SJCRH30 (cell line): ENCODE data around the gene PNPLA2. TPM values are rescaled to one million over a fixed set of nuclear protein-coding genes. Genes with fewer than 3 reads are reported as not detected.

Experiments
- DNase-seq, 2 experiments: peaks; one replicate each; pipeline ENCODE4 v3.0.0-alpha.2; 2015 to 2020
- H3K27ac ChIP-seq: fragments of 250-450 bp; sonication (Bioruptor Pico); 2 replicates; pipeline ENCODE4 v1.5.1; 2020; ENCODE audit warnings: mild to moderate bottlenecking, moderate library complexity
- H3K27me3 ChIP-seq: fragments of 250-450 bp; sonication (Bioruptor Pico); 2 replicates; pipeline ENCODE4 v1.5.1; 2020; ENCODE audit warnings: mild to moderate bottlenecking, moderate library complexity
- H3K36me3 ChIP-seq: fragments of 250-450 bp; sonication (Bioruptor Pico); 2 replicates; pipeline ENCODE4 v1.5.1; 2020; ENCODE audit warnings: mild to moderate bottlenecking, moderate library complexity
- H3K4me1 ChIP-seq: fragments of 250-450 bp; sonication (Bioruptor Pico); 2 replicates; pipeline ENCODE4 v1.5.1; 2020; ENCODE audit warnings: mild to moderate bottlenecking, moderate library complexity
- H3K4me3 ChIP-seq: fragments of 250-450 bp; sonication (Bioruptor Pico); 2 replicates; pipeline ENCODE4 v1.5.1; 2020; ENCODE audit warnings: mild to moderate bottlenecking, moderate library complexity
- H3K9me3 ChIP-seq: fragments of 250-450 bp; sonication (Bioruptor Pico); replicated peaks from 2 replicates; pipeline ENCODE4 v1.5.1; 2020; ENCODE audit warnings: mild to moderate bottlenecking, moderate library complexity
- total RNA-seq: library from RNA; depleted of rRNA; stranded (reverse); fragments of >200 nt; shearing (Covaris generic); gene quantifications from 2 replicates; pipeline ENCODE4 v1.2.3, GENCODE V29; 2014

PNPLA2 gene
- total RNA-seq, 1 experiment from 2014 or later = 19.6 TPM

DNA sequence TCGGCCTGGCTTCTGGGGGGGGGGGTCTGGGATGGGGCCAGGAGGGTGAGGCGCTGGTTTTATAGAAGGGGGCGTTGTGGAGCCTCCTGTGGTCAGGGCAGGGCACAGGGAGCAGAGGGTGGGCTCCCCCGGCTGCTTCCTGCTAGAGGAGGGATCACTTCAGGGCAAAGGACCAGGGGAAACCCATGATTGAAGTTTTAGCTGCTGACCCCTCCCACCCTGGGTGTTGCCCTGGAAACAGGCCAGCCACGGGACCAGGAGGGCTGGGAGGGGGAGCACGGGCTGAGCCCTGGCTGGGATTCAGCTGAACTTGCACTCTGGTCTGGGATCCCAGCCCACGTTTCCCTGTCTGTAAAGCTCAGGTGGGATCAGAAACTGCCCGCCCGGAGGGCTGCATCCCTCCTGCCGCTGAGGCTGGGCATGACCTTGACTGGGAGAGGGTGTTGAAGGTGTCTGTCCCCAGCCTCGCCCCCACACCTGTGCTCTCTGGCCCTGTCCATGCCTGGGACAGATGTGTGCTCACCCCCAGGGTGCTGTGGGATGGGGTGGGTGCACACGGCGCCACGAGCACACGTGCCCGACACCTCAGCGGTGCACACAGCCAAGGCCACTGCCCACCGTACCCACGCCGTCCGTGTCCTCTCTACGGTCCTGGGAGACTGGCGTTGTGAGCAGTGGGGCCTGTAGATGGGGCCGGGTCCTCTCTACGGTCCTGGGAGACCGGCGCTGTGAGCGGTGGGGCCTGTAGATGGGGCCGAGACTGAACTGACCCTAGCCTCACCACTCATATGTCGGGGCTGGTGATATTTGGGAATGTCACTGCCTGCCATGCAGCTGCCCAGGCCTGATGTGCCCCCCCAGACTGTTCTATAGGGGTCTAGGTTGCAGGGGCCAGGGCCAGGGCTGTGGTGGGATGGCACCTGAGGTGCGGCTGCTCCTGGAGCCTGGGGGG lies 26.3 kb downstream of the PNPLA2 start:
- H3K4me1 ChIP-seq = peaks cover 25% of the 10 kb centered on the region
- no peaks in the 10 kb centered on the region for H3K9me3 ChIP-seq
- peak overlapping the region; percentile 96 for H3K4me3 ChIP-seq
- DNase-seq = peak; percentile 84 to 91
- H3K36me3 ChIP-seq = peaks cover 16% of the 10 kb centered on the region
- peak overlapping the region; percentile 99 for H3K27ac ChIP-seq
- H3K27me3 ChIP-seq = no peaks in the 10 kb centered on the region

DNA sequence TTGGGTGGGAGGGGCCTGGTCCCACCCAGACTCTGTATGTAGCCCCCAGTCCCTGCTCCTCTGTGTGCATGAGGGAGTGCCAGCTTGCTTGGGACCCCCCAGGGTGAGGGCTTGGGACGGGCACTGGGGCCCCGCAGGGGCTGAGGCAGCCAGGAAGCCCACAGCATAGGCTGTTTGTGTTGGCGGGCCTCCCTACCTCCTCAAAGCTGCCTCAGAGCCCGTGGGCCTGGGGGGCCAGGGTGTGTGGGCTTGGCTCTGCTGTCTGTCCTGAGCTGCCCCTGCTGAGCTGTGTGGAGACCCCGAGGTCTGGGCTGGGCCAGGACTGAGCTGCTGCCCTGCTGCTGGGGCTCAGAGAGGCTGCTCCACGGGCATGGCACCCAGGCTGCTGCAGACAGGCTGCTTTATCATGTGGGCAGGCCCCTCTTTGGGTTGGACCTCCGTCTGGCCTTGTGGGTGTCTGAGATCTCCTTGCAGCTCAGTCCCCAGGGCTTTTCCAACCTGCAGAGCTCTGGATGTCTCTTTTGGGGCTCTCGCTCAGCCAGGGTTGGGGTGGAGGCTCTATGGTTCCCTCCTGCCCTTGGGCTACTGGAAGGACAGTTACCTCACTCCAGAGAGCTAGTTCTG lies 27.3 kb downstream of the PNPLA2 start:
- H3K4me3 ChIP-seq = no peak overlapping the region
- peaks cover 24% of the 10 kb centered on the region for H3K4me1 ChIP-seq
- H3K27ac ChIP-seq = no peak overlapping the region; the same call in 1 of the 2 replicates
- H3K9me3 ChIP-seq = no peaks in the 10 kb centered on the region
- peaks cover 6% of the 10 kb centered on the region for H3K36me3 ChIP-seq
- H3K27me3 ChIP-seq = no peaks in the 10 kb centered on the region
- peak in 1 of 2 experiments; percentile 48 for DNase-seq

DNA sequence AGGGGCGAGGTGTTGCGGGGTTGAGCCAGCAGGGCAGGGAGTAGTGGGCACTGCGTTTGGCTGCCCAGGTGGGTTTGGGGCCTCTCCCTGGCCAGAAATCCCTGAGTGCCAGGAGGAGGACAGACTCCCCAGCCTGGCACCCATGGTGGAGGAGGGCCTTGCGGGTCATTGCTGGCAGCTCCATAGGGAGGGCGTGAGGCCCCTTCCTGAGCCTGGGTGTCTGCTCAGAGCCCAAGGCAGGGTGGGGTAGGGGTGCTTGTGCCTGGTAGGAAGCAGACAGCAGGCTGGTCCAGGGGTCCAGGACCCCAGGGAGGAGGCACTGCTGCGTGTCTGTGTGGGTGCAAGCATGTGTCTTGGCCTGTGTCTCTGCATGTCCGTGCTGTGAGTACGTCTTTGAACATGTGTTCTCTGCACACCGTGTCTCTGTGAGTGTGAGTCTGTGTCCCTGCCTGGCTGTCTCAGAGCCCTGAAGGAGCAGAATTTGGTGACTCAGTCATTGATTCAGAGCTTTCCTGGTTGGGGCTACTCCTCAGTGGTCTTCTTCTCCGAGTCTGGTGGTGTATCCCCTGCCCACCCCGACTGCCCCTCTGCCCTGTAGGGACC lies 27.9 kb downstream of the PNPLA2 start:
- H3K4me1 ChIP-seq = peaks cover 20% of the 10 kb centered on the region
- H3K4me3 ChIP-seq = no peak overlapping the region
- H3K36me3 ChIP-seq = peaks cover 4% of the 10 kb centered on the region; the same call in 1 of the 2 replicates
- no peak overlapping the region for H3K27ac ChIP-seq
- DNase-seq = no peak
- no peaks in the 10 kb centered on the region for H3K27me3 ChIP-seq
- H3K9me3 ChIP-seq = no peaks in the 10 kb centered on the region

DNA sequence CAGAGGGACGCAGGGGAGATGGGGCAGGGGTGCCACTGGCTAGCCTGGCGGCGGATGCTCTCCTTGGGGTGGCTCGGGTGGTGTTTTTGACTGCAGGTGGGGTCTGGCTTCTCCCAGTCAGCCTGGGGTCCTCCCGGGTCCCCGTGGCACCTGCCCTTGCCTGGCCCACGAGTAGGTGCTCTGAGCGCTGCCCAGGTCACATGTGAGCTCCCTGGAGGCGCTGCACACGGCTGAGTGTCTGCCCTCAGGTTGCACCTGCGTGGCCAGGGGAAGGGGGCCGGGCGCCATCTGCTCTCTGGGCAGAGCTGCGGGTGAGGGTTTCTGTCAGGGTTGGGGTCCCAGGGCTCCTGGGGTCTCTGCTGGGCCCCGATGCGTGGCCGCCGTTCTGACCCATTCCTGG lies 29.2 kb downstream of the PNPLA2 start:
- no peaks in the 10 kb centered on the region for H3K27me3 ChIP-seq
- H3K36me3 ChIP-seq = peaks cover 4% of the 10 kb centered on the region; the same call in 1 of the 2 replicates
- no peak for DNase-seq
- H3K9me3 ChIP-seq = no peaks in the 10 kb centered on the region
- peaks cover 20% of the 10 kb centered on the region for H3K4me1 ChIP-seq
- no peak overlapping the region for H3K4me3 ChIP-seq
- no peak overlapping the region for H3K27ac ChIP-seq

DNA sequence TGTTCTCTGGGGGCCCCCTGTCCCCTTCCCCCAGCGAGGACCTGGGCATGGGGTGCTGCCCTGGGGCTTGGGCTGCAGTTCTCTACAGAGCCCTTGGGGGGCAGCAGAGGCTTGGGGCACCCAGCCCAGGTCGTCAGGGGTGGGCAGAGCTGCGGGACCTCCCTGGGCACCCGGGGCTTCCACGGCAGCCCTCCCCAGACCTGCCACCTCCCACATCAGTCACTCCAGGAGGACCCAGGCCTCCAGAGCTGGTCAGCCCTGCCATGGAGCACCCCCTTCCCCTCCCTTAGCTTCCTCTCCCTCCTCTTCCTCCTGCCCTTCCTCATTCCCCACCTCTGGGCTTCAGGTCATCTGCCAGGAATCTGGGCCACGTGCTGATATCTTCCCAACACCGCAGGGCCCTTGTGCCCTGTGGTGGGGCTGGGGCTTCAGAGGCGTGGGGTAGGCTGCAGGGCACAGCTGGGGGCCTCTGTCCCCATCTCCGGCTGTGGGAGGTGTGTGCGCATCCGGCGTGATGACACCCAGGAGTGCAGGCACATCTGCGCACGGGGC lies 29.7 kb downstream of the PNPLA2 start:
- DNase-seq = peak in 1 of 2 experiments; percentile 49
- Histone ChIP-seq H3K27ac (no peak overlapping the region), H3K4me3 (no peak overlapping the region), H3K36me3 (peaks cover 4% of the 10 kb centered on the region; the same call in 1 of the 2 replicates), H3K9me3 (no peaks in the 10 kb centered on the region), H3K4me1 (peaks cover 20% of the 10 kb centered on the region), H3K27me3 (no peaks in the 10 kb centered on the region)

DNA sequence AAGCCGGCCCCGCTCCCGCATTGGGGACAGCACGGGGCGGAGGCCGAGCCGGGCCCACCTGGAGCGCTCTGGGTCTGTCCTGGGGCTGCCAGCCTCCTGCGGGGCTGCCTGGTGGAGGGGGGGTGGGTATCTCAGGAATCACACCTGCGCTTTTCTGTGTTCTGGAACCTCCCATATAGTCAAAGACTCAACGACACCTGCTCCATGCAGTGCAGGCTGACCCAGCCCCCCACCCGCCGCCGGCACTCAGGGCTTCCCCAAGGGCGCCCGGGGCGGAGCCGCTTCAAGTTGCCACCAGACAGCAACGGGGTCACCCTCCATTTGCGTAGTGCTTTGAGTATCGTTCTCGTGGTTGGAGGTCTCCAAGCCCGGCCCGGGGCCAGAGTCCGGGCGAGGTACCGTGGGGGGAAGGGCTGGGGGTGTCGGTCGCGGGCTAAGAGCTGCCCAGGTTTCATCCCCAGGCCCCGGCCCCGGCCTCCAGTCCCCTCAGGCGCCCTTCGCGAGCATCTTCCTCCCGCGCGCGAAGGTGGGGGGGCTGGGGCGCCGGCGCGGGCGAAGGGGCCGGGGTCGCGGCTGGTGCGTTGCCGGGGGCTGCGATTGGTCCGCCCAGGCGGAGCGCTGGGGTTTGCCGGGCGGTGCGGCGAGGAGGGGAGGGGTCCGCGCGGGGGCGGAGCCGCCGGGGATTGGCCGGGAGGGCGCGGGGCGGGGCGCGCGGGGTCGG lies 30.6 kb downstream of the PNPLA2 start:
- H3K27me3 ChIP-seq = no peaks in the 10 kb centered on the region
- no peak overlapping the region for H3K27ac ChIP-seq
- no peak for DNase-seq
- no peak overlapping the region for H3K4me3 ChIP-seq
- no peaks in the 10 kb centered on the region for H3K9me3 ChIP-seq
- H3K36me3 ChIP-seq = peaks cover 4% of the 10 kb centered on the region; the same call in 1 of the 2 replicates
- peaks cover 16% of the 10 kb centered on the region for H3K4me1 ChIP-seq

DNA sequence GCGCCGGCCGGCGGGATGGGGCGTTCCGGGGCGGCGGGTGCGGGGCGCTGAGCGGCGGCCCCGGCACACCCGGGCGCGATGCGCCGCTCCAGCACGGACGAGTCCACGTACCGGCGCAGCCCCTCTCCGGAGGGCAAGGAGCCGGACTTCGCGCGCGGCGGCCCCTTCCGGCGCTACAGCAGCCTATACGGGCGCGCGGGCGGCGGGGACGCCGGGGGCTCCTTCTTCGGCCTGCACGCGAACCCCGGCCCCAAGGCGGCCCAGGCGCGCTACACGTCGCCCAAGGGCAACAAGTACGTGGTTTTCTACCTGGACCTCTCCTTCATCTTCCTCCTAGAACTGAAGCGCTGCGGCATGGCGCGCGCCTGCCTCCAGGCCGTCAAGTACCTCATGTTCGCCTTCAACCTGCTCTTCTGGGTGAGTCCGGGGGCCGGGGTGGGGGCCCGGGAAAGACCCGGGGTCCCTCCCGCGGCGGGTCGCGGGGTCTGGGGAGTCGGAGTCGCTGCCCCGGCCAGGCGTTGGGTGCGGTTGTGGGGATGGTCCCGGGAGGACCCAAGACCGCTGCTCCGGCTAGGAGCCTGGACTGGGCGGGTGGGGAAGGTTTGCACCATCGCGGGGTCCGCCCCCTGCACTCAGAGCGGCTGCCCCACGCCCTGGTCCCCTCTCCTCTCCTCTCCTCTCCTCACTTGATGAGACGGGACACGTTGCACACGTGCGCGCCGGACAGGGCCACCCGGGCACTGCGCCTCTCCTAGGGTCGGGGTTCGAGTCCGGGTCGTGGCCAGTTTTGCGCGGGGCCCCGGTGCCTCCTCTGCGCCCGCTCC lies 31.4 kb downstream of the PNPLA2 start:
- no peak for DNase-seq
- no peaks in the 10 kb centered on the region for H3K27me3 ChIP-seq
- H3K4me3 ChIP-seq = no peak overlapping the region
- H3K36me3 ChIP-seq = peaks cover 4% of the 10 kb centered on the region; the same call in 1 of the 2 replicates
- H3K9me3 ChIP-seq = no peaks in the 10 kb centered on the region
- no peak overlapping the region for H3K27ac ChIP-seq
- H3K4me1 ChIP-seq = peaks cover 11% of the 10 kb centered on the region

DNA sequence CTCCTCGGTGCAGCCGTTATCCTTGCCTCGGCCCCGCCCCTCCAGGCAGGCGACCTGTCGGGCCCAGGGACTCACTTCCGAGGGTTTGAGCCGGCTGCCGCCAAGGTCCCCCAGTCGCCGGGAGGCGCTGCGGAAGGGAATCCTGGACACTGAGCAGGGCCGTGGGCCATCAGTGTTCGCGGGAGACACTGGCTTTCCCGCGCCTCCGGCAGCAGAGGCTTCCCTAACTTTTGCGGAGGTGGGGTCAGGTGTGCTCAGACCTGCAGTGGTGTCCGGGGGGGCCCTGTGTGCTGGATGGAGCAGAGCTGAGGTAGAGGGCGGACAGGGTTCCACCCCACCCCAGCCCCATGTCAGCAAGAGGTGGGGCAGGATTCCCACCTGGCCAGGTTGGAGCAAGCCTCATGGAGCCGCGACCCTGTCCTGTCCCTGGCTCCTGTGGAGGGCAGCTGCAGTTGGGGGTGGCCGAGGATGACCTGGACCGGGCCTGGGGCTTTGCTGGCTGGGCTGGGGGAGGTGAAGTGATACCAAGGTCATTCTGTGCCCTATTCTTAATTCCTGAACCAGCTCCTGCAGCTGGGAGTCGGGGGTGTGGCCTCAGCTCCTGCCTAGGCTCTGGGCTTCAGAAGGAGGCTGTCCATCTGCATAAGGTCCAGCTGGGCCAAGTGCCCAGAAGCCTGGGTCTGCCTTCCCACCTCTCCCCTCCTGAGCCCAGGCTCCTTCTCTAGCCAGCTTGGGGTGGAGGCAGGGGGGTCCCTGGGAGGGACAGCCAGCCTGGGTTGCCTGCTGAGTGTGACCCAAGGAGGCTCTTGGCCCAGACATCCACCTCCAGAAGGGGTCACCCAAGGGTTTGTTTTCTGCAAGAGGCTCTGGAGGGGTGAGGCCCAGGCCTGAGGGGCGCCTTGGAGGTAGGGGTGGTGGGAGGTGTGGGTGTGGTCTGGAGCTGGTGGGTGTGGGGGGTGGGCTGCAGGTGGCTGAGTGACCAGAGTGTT lies 32.4 kb downstream of the PNPLA2 start:
- H3K9me3 ChIP-seq = no peaks in the 10 kb centered on the region
- H3K4me3 ChIP-seq = no peak overlapping the region
- H3K4me1 ChIP-seq = peaks cover 4% of the 10 kb centered on the region; the same call in 1 of the 2 replicates
- no peak overlapping the region for H3K27ac ChIP-seq
- DNase-seq = no peak
- no peaks in the 10 kb centered on the region for H3K27me3 ChIP-seq
- peaks cover 4% of the 10 kb centered on the region; the same call in 1 of the 2 replicates for H3K36me3 ChIP-seq

DNA sequence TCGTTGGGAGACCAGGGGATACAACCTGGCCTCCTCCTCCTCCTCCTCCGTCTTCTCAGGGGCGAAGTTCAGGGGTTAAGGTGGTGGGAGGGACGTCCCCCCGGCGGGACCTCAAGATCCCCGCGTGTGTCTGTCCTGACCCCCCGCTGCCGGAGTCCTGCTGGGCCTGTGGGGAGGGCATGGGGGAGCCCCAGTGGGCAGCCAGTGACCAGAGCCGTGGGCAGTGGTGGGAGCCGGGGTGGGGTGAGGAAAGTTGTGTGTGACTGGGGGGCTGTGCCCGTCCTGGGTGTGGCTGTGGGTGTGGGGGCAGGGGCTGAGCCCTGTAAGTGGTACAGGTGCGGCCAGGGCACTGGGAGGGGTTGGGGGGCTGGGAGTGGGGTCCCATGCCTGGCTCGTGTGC lies 34.0 kb downstream of the PNPLA2 start:
- no peaks in the 10 kb centered on the region for H3K9me3 ChIP-seq
- no peaks in the 10 kb centered on the region for H3K27me3 ChIP-seq
- H3K4me3 ChIP-seq = no peak overlapping the region
- no peak for DNase-seq
- no peak overlapping the region for H3K27ac ChIP-seq
- H3K4me1 ChIP-seq = peaks cover 7% of the 10 kb centered on the region; the same call in 1 of the 2 replicates
- peaks cover 4% of the 10 kb centered on the region; the same call in 1 of the 2 replicates for H3K36me3 ChIP-seq

DNA sequence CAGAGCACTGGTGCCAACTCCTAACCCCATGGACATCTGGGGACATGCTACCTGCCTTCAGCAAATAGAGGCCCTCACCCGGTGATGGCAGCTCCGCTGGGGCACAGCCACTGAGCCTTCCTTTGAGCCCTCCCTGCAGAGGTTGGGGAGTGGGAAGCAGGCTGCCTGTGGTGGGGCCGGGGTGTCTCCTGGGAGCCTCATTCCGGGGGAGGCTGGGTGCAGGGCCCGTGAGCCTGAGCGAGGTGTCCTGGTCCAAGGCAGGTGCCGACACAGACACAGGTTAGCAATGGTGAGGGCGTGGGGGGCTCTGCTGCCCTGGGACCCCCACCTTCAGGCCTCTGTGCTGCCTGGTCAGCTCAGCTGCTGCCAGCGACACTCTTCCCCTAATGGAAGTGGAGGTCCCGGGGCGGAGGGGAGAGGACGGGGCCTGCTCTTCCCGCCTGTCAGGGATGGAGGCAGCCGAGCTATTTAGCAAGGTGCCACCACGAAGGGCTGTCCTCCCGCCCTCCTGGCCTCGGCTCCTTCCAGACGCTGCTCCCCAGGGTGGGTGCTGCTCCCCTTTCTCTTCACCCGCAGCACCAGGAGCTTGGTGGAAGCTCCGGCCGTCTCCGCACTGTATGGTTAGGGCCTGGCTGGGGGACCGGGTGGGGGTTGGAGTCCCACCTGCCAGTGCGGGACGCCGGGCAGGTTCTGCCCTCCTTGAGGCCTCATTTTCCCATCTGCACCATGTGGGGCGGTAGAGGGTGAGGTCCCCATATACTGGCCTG lies 35.2 kb downstream of the PNPLA2 start:
- Histone ChIP-seq H3K36me3 (peaks cover under 1% of the 10 kb centered on the region; the same call in 1 of the 2 replicates), H3K27ac (no peak overlapping the region), H3K4me3 (no peak overlapping the region), H3K27me3 (no peaks in the 10 kb centered on the region), H3K9me3 (no peaks in the 10 kb centered on the region), H3K4me1 (peaks cover 7% of the 10 kb centered on the region; the same call in 1 of the 2 replicates)
- DNase-seq = no peak

DNA sequence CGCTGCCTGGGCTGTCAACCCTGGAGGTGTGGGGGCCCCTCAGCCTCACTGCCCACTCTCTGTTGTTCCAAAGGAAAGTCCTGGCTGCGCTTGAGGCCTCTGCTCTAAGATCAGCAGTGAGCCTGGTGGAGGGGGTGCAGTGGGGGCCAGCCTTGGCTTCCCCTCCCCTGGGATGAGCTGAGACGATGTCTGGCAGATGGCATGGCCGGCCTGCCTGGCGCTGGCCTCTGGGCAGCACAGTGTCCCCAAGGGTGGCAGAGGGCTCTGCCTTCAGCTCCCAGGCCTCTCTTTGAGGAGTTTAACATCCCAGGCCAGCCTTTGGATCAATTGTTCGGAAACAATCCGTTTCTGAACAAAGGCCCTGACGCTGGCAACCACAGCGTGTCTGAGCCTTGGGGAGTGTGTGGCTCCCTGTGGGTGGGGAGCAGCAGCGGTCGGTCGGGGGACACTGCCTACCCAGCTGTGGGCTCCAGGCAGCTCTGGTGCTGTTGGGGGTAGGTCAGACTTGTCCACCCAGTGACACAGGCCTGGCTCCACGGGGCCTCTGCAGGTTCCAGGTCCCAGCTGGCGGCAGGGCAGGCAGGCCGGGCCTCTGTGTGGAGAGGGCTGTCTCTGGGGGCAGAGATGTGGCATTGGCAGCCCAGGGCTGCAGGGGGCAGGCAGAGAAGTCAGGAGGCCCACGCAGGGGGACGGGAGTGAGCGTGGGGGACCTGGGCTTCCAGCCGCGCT lies 36.1 kb downstream of the PNPLA2 start:
- Histone ChIP-seq H3K36me3 (no peaks in the 10 kb centered on the region), H3K27ac (no peak overlapping the region), H3K4me3 (no peak overlapping the region), H3K4me1 (peaks cover 10% of the 10 kb centered on the region; the same call in 1 of the 2 replicates), H3K9me3 (no peaks in the 10 kb centered on the region), H3K27me3 (no peaks in the 10 kb centered on the region)
- DNase-seq = no peak
